Left forelimb (tissue), 1 donor: ENCODE measurements around the gene PHACTR1.

Source experiments
- DNase-seq: peaks from one replicate; pipeline ENCODE4 v3.0.0-alpha.2; 2018; ENCODE audit warnings: low spot score

PHACTR1 gene

GRCh38 chr6:13267142-13267651 is 550.6 kb downstream of the PHACTR1 start:
- no peak for DNase-seq

GRCh38 chr6:13268913-13269518 is 552.4 kb downstream of the PHACTR1 start:
- DNase-seq, result no peak

- no peak for DNase-seq
Observed at GRCh38 chr6:13272131-13273046, 555.8 kb downstream of the PHACTR1 start.

- DNase-seq, result no peak
Observed at GRCh38 chr6:13273202-13273930, 556.8 kb downstream of the PHACTR1 start.

GRCh38 chr6:13273931-13274706 is 557.6 kb downstream of the PHACTR1 start:
- DNase-seq, result no peak

- no peak for DNase-seq
Observed at GRCh38 chr6:13274707-13275434, 558.3 kb downstream of the PHACTR1 start.

GRCh38 chr6:13275435-13275989 is 558.9 kb downstream of the PHACTR1 start:
- no peak for DNase-seq

- no peak for DNase-seq
Observed at GRCh38 chr6:13277231-13277630, 560.7 kb downstream of the PHACTR1 start.

- DNase-seq, result no peak
Observed at GRCh38 chr6:13278164-13278563, 561.6 kb downstream of the PHACTR1 start.

- no peak for DNase-seq
Observed at GRCh38 chr6:13278991-13279390, 562.4 kb downstream of the PHACTR1 start.

GRCh38 chr6:13280254-13280653 is 563.7 kb downstream of the PHACTR1 start:
- DNase-seq, result no peak

- no peak for DNase-seq
Observed at GRCh38 chr6:13281686-13282085, 565.1 kb downstream of the PHACTR1 start.

GRCh38 chr6:13282393-13283069 is 566.0 kb downstream of the PHACTR1 start:
- DNase-seq, result no peak

GRCh38 chr6:13283331-13283730 is 566.8 kb downstream of the PHACTR1 start:
- DNase-seq, result no peak

GRCh38 chr6:13284646-13285045 is 568.1 kb downstream of the PHACTR1 start:
- no peak for DNase-seq

GRCh38 chr6:13285705-13286104 is 569.1 kb downstream of the PHACTR1 start:
- DNase-seq, result no peak

GRCh38 chr6:13286181-13286580 is 569.6 kb downstream of the PHACTR1 start:
- no peak for DNase-seq

GRCh38 chr6:13287104-13287503 is 570.5 kb downstream of the PHACTR1 start:
- no peak for DNase-seq

GRCh38 chr6:13288481-13288880 is 571.9 kb downstream of the PHACTR1 start:
- no peak for DNase-seq

- DNase-seq, result no peak
Observed at GRCh38 chr6:13288969-13289391, 572.4 kb downstream of the PHACTR1 start.
